Endodermal cell (in vitro differentiated cells): Measurements from ENCODE around the gene FASTKD2. TPM values are rescaled to one million over a fixed set of nuclear protein-coding genes. Genes with fewer than 3 reads are reported as not detected.
"Not testable (repeated sequence)": the region's sequence is repeated elsewhere in the genome, so short reads cannot be mapped to it uniquely, and the experiment has no call there.

ENCODE experiments used
- DNase-seq: peaks from one replicate; pipeline ENCODE4 v3.0.0-alpha.2; 2017
- H3K27ac ChIP-seq: 2 replicates; pipeline ENCODE4 v1.5.1; 2013; ENCODE audit warnings: mild to moderate bottlenecking, low read depth, low read length, moderate library complexity
- H3K27me3 ChIP-seq: 2 replicates; pipeline ENCODE4 v1.6.1; 2013; ENCODE audit warnings: mild to moderate bottlenecking, low read length, moderate library complexity; ENCODE audit not compliant: insufficient read depth, control insufficient read depth, poor library complexity, severe bottlenecking
- H3K36me3 ChIP-seq: 2 replicates; pipeline ENCODE4 v1.7.0; 2013; ENCODE audit warnings: mild to moderate bottlenecking, low read length, moderate library complexity; ENCODE audit not compliant: control insufficient read depth, insufficient read depth
- H3K4me1 ChIP-seq: one replicate; pipeline ENCODE4 v1.7.0; 2013; ENCODE audit warnings: low read length; ENCODE audit not compliant: control insufficient read depth, insufficient read depth
- H3K4me3 ChIP-seq: 2 replicates; pipeline ENCODE4 v1.5.1; 2013; ENCODE audit warnings: mild to moderate bottlenecking, low read length, moderate library complexity
- H3K9ac ChIP-seq: 2 replicates; pipeline ENCODE4 v1.6.1; 2013; ENCODE audit warnings: mild to moderate bottlenecking, low read length, moderate library complexity; ENCODE audit not compliant: poor library complexity, severe bottlenecking; ENCODE audit errors: extremely low read depth
- H3K9me3 ChIP-seq: 2 replicates; pipeline ENCODE4 v1.6.1; 2013; ENCODE audit warnings: mild to moderate bottlenecking, low read length, moderate library complexity; ENCODE audit not compliant: control insufficient read depth
- H3K27ac Mint-ChIP-seq: 2 replicates; pipeline ENCODE4 v1.8.0; 2020; ENCODE audit warnings: mixed read lengths
- H3K27me3 Mint-ChIP-seq: 2 replicates; pipeline ENCODE4 v1.8.0; 2021; ENCODE audit warnings: mild to moderate bottlenecking, mixed read lengths; ENCODE audit not compliant: insufficient read depth
- H3K36me3 Mint-ChIP-seq: 2 replicates; pipeline ENCODE4 v1.8.0; 2020; ENCODE audit warnings: low read depth, mixed read lengths
- H3K4me1 Mint-ChIP-seq: 2 replicates; pipeline ENCODE4 v1.8.0; 2020; ENCODE audit warnings: mixed read lengths
- H3K4me3 Mint-ChIP-seq: 2 replicates; pipeline ENCODE4 v1.8.0; 2020; ENCODE audit warnings: mild to moderate bottlenecking, moderate library complexity, mixed read lengths
- H3K9me3 Mint-ChIP-seq: 2 replicates; pipeline ENCODE4 v1.8.0; 2020; ENCODE audit warnings: mild to moderate bottlenecking, mixed read lengths
- CTCF ChIP-seq: fragments of 200-600 bp; sonication (generic); conservative IDR thresholded peaks from 2 replicates; pipeline ENCODE4 v1.5.0; 2021; ENCODE audit warnings: antibody characterized with exemption, mild to moderate bottlenecking
- WGBS, 2 experiments: methylation state at CpG; one replicate each; pipeline versions ENCODE4 v1.1.5 to v1.1.7; 2013; ENCODE audit warnings: missing lambda C conversion rate in 2 of 2, mixed read lengths in 1 of 2; ENCODE audit not compliant: insufficient coverage in 1 of 2, insufficient read length in 1 of 2; 5-methylcytosine and 5-hydroxymethylcytosine counted together
- total RNA-seq, 2 donors: library from RNA; stranded (reverse); fragmentation: NEBNext Ultra II Directional in 1 of 2; extraction: Animal tissue kit (Norgen Biotek cat#: 25700) in 1 of 2; gene quantifications; 2 replicates in 1 of 2; 3 replicates in 1 of 2; pipeline ENCODE4 v1.2.1, GENCODE V29; 2021

FASTKD2 gene
- total RNA-seq, 2 donors from 2014 or later: 31.3 to 31.6 TPM

- no peaks in the 10 kb centered on the region for H3K9me3 Mint-ChIP-seq
- Histone ChIP-seq H3K27ac (no peak overlapping the region), H3K4me3 (no peak overlapping the region), H3K36me3 (no peaks in the 10 kb centered on the region), H3K9ac (no peak overlapping the region), H3K4me1 (no peaks in the 10 kb centered on the region), H3K27me3 (no peaks in the 10 kb centered on the region), H3K9me3 (no peaks in the 10 kb centered on the region)
- no peaks in the 10 kb centered on the region for H3K27me3 Mint-ChIP-seq
- no peak overlapping the region for H3K4me3 Mint-ChIP-seq
- peak overlapping the region; percentile 64 for H3K27ac Mint-ChIP-seq
- peaks cover 58% of the 10 kb centered on the region for H3K4me1 Mint-ChIP-seq
- peaks cover 15% of the 10 kb centered on the region for H3K36me3 Mint-ChIP-seq
- no peak for TF ChIP-seq CTCF
- no peak for DNase-seq
- 67 to 76% methylated on average over 4 to 5 of the region's 5 CpGs for WGBS, 2 experiments
Measured at GRCh38 chr2:206804326-206804725, 38.9 kb downstream of the FASTKD2 start.

GRCh38 chr2:206805887-206806607 is 40.6 kb downstream of the FASTKD2 start:
- Histone ChIP-seq H3K27ac (no peak overlapping the region), H3K4me1 (no peaks in the 10 kb centered on the region), H3K9me3 (no peaks in the 10 kb centered on the region), H3K4me3 (no peak overlapping the region), H3K27me3 (no peaks in the 10 kb centered on the region), H3K36me3 (no peaks in the 10 kb centered on the region), H3K9ac (no peak overlapping the region)
- no peak for DNase-seq
- WGBS, 2 experiments: 88 to 89% methylated on average over 5 to 6 of the region's 6 CpGs
- peak overlapping the region; percentile 62 for H3K27ac Mint-ChIP-seq
- H3K4me3 Mint-ChIP-seq: peak overlapping the region; percentile 33
- no peaks in the 10 kb centered on the region for H3K9me3 Mint-ChIP-seq
- peaks cover 18% of the 10 kb centered on the region for H3K36me3 Mint-ChIP-seq
- TF ChIP-seq CTCF: no peak
- no peaks in the 10 kb centered on the region for H3K27me3 Mint-ChIP-seq
- peaks cover 63% of the 10 kb centered on the region for H3K4me1 Mint-ChIP-seq

- H3K36me3 ChIP-seq, H3K9ac ChIP-seq, H3K4me1 ChIP-seq, H3K9me3 Mint-ChIP-seq, H3K4me3 ChIP-seq, H3K9me3 ChIP-seq, H3K27ac ChIP-seq, H3K27me3 ChIP-seq, H3K27me3 Mint-ChIP-seq, DNase-seq: not testable (repeated sequence)
- WGBS, 2 experiments: 53 to 89% methylated on average over 1 of the region's 3 CpGs
- peak overlapping the region; percentile 68 for H3K27ac Mint-ChIP-seq
- peaks cover 18% of the 10 kb centered on the region for H3K36me3 Mint-ChIP-seq
- peaks cover 63% of the 10 kb centered on the region for H3K4me1 Mint-ChIP-seq
- H3K4me3 Mint-ChIP-seq: peak overlapping the region; percentile 81
Measured at GRCh38 chr2:206807624-206808023, 42.2 kb downstream of the FASTKD2 start.

GRCh38 chr2:206812471-206812870 is 47.1 kb downstream of the FASTKD2 start:
- peaks cover 12% of the 10 kb centered on the region for H3K9me3 ChIP-seq
- Mint-ChIP-seq H3K4me3 (peak overlapping the region; percentile 81), H3K27ac (peak overlapping the region; percentile 99), H3K4me1 (peaks cover 43% of the 10 kb centered on the region), H3K9me3 (peaks cover 14% of the 10 kb centered on the region), H3K36me3 (peaks cover 24% of the 10 kb centered on the region)
- H3K27ac ChIP-seq, H3K27me3 ChIP-seq, H3K9ac ChIP-seq, H3K36me3 ChIP-seq, H3K4me3 ChIP-seq, H3K4me1 ChIP-seq, H3K27me3 Mint-ChIP-seq: not testable (repeated sequence)
- peak; percentile 72 for DNase-seq
- 86 to 91% methylated on average over 5 of the region's 5 CpGs for WGBS, 2 experiments
